Measurements from ENCODE around the gene TTLL8.

- TF ChIP-seq CTCF (IDR thresholded peaks at IDR 0.05) (no peak), POLR2A (IDR thresholded peaks at IDR 0.05) (no peak)
Measured at GRCh38 chr22:50059881-50060262, 1.8 kb upstream of the TTLL8 start.
